HG03460 (cell line): ENCODE results near the gene ERGIC2.

ENCODE experiments used
- ATAC-seq: cut with Tn5 transposase; IDR thresholded peaks from one replicate; pipeline ENCODE4 v1.9.1; 2021; ENCODE audit not compliant: unreplicated experiment

ERGIC2 gene

GRCh38 chr12:29376118-29376517 lies 4.9 kb downstream of the ERGIC2 start:
- ATAC-seq = no peak

- no peak for ATAC-seq
Observed at GRCh38 chr12:29374913-29375312, 6.1 kb downstream of the ERGIC2 start.

GRCh38 chr12:29374012-29374411 lies 7.0 kb downstream of the ERGIC2 start:
- ATAC-seq = no peak

GRCh38 chr12:29365091-29365490 lies 15.9 kb downstream of the ERGIC2 start:
- ATAC-seq = no peak

GRCh38 chr12:29354954-29355353 lies 26.0 kb downstream of the ERGIC2 start:
- ATAC-seq = no peak

GRCh38 chr12:29350080-29350479 lies 30.9 kb downstream of the ERGIC2 start:
- ATAC-seq = no peak

GRCh38 chr12:29346769-29347421 lies 34.1 kb downstream of the ERGIC2 start:
- no peak for ATAC-seq

GRCh38 chr12:29343022-29343799 lies 37.8 kb downstream of the ERGIC2 start:
- ATAC-seq = no peak

- ATAC-seq = no peak
Observed at GRCh38 chr12:29337325-29337724, 43.6 kb downstream of the ERGIC2 start.

- ATAC-seq = no peak
Observed at GRCh38 chr12:29334937-29335336, 46.0 kb downstream of the ERGIC2 start.

- no peak for ATAC-seq
Observed at GRCh38 chr12:29333178-29333577, 47.8 kb downstream of the ERGIC2 start.

GRCh38 chr12:29329411-29329810 lies 51.6 kb downstream of the ERGIC2 start:
- no peak for ATAC-seq

GRCh38 chr12:29322157-29322556 lies 58.8 kb downstream of the ERGIC2 start:
- ATAC-seq = no peak

- no peak for ATAC-seq
Observed at GRCh38 chr12:29320295-29321085, 60.5 kb downstream of the ERGIC2 start.

- peak; percentile 96 for ATAC-seq
Observed at GRCh38 chr12:29317556-29318363, 63.2 kb downstream of the ERGIC2 start.

- no peak for ATAC-seq
Observed at GRCh38 chr12:29316752-29317151, 64.2 kb downstream of the ERGIC2 start.

- no peak for ATAC-seq
Observed at GRCh38 chr12:29314416-29314815, 66.6 kb downstream of the ERGIC2 start.

GRCh38 chr12:29310899-29311298 lies 70.1 kb downstream of the ERGIC2 start:
- no peak for ATAC-seq

GRCh38 chr12:29309320-29309902 lies 71.6 kb downstream of the ERGIC2 start:
- ATAC-seq = no peak

- no peak for ATAC-seq
Observed at GRCh38 chr12:29306682-29307081, 74.3 kb downstream of the ERGIC2 start.

- no peak for ATAC-seq
Observed at GRCh38 chr12:29306266-29306665, 74.7 kb downstream of the ERGIC2 start.
